DMS53 (cell line): ENCODE data around the gene ARSD.
"Not testable (repeated sequence)": the region's sequence is repeated elsewhere in the genome, so short reads cannot be mapped to it uniquely, and the experiment has no call there.

Experiments
- DNase-seq: peaks from one replicate; lab custom pipeline; 2025; lab: John Stamatoyannopoulos, UW

ARSD gene, protein sequence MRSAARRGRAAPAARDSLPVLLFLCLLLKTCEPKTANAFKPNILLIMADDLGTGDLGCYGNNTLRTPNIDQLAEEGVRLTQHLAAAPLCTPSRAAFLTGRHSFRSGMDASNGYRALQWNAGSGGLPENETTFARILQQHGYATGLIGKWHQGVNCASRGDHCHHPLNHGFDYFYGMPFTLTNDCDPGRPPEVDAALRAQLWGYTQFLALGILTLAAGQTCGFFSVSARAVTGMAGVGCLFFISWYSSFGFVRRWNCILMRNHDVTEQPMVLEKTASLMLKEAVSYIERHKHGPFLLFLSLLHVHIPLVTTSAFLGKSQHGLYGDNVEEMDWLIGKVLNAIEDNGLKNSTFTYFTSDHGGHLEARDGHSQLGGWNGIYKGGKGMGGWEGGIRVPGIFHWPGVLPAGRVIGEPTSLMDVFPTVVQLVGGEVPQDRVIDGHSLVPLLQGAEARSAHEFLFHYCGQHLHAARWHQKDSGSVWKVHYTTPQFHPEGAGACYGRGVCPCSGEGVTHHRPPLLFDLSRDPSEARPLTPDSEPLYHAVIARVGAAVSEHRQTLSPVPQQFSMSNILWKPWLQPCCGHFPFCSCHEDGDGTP

DNA sequence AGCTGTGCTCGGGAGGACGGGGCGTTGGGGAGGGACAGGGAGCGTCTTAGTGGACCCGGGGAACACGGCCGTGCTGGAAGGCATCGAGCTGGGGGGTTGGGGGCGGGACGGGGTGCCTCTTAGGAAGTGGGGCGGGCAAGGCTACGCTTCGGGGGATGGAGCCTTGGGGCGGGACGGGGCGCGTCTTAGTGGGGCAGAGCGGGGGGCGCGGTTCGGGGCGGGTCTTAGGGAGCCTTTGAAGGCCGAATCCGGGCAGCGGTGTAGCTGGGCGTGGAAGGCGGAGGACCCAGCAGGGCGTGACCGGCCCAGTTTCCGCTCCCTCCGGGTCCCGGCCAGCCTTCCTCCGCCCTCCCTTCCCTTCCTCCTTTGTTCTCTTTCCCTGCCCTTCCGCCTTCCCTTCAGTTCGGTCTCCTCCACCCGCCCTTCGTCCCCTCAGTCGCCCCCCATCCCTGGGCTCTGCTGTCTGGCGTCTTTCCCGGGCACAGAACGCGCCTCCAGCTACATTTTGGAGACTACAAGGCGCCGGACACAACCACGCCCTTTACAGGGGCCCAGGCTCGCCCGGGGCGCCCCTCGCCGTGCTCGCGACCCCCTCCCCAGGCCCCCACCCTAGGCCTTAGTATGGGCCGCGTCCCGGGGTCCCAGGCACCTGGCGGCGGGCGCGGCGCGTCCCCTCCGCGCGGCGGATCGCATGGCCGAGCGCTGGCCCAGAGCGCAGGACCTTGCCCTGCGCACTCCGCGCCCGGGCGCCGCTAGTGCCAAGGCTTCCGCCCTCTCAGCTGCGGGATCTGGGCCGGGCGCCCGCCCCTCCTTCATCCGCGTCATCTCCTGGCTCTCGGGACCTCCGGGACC, at the start of gene ARSD:
Gene ARSD, minus strand, starts transcription at position 757 of the 852 bp plus-strand sequence. Its CDS starts 64 bp downstream, at position 693.
- DNase-seq = peak; percentile 89

DNA sequence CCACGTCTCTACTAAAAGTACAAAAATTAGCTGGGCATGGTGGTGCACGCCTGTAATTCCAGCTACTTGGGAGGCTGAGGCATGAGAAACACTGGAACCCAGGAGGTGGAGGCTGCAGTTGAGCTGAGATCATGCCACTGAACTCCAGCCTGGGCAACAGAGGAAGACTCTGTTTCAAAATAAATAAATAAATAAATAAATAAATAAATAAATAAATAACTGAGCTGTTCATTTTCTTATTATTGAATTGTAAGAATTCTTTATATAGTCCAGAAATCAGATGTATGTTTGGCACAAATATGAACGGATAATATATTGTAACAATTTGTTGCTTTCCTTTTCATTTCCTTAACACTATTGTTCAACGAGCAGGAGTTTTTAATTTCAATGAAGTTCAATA, 49.5 kb upstream of the ARSD start:
- DNase-seq = not testable (repeated sequence)

DNA sequence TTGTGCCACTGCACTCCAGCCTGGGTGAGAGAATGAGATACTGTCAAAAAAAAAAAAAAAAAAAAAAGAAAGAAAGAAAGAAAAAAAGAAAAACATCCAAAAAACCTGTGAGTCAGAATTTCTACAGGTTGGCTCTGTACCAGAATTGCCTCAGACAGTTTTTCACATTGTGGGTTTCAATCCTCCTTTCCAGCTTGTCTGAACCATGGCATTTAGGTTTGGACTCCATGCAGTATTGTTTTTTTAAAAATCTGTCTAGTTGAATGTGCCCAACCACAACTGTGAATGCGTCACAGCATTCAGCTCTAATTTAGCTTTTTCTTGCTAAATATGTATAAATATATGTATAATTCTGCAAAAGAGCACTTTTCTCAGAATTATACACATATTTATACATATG, 45.8 kb upstream of the ARSD start:
- DNase-seq = no peak

DNA sequence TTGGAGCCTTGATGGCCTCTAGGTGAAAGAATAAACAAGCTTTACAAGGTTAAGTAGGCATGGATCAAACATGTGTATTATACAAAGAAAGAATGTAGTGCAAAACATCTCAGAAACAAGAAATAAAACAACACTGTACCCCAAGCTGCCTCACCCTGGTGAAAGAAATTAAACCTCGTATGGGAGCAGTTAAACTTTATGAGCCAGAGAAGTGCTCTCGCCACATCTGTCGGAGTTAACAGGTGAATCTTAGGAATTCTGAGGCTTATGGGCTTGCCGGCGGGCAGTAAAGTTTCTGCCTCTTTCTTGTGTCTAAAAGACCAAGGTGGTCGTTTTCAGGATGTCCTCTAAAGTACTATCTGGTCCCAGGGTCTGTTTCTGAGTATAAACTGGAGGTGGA, 43.3 kb upstream of the ARSD start:
- DNase-seq = no peak

- DNase-seq = no peak
Measured at GRCh38 chrX:2969021-2969420, 39.9 kb upstream of the ARSD start.

DNA sequence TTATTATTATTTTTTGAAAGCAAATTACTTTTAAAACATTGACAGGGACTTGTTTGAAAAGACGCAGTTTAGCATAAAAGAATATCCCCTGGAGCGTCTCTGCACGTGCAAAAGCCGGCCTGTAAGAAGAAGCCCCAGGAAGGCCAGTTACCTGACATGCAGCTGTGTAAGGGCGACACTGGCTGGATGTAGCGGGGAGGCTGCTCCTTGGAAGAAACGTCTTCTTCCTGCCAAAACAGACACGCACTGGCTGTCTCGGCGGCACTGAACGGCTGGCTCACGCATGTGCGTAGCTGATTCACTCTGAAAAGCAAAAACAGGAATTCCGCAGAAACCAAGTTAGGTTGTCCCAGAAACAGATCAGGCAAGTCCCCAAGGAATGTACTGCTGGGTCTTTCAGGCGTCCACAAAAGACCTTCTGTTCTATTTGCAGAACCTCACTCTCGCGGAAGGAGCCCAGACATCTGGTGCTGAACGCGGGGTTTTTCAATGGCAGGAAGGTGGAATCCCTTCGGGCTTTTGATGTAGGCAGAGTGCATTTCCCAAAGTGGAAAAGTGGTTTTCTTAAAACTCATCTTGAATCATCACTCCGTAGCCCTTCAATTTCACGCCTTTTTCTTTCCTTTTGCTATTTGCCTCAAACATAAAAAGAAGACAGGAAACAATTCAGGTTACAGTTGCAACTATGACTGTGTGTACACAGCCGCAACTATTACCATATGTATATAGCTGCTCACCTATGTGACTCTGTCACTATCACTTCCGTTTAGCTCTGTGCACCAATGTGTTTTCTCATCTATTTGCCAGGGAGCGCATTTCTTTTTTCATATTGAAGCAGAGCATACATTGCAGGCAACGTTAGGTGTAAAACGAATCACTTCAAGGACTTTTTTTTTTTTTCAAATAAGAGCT, 39.1 kb upstream of the ARSD start:
- DNase-seq = peak; percentile 54

- peak; percentile 8 for DNase-seq
Measured at GRCh38 chrX:2967584-2967983, 38.4 kb upstream of the ARSD start.

DNA sequence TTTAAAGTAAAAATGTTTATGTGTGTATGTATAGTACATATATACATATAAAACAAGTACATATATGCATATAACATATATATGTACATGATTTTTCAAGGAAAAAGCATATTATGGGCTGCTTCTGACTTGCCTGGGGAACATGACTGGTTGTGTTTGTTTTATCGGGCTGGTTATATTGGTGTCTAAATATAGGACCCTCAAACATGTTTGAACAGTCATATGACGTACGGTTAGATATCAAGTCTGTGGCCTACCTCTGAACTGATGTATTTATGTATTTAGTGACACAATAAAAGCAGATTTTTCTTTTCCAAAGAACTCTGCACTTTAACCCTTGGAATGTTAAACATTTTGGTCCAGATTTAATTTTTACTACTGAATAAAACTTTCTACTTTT, 37.9 kb upstream of the ARSD start:
- DNase-seq = peak; percentile 9

- DNase-seq = peak; percentile 37
Measured at GRCh38 chrX:2965965-2966364, 36.8 kb upstream of the ARSD start.

GRCh38 chrX:2963992-2964794, 35.1 kb upstream of the ARSD start:
- DNase-seq = peak; percentile 62

GRCh38 chrX:2963449-2963848, 34.3 kb upstream of the ARSD start:
- not testable (repeated sequence) for DNase-seq

DNA sequence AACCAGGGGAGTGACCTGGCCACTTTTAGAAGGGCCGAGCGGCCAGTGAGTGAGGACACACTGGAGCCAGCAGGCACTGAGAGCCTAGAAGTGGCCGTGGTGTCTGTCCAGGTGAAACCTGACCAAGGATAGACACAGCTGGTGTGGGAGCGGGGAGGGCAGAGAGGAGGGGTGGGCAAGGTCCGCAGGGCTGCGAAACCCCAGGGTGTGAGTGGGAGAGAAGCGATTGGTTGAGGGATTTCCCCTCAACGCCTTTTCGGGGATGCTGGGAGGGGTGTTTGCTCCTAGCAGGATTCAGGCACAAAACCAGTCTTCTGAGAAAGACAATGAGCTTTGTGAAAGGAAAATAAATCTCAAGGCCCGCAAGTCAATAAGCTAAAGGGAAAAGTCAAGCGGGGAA, 33.2 kb upstream of the ARSD start:
- no peak for DNase-seq

GRCh38 chrX:2960861-2961515, 31.8 kb upstream of the ARSD start:
- no peak for DNase-seq

DNA sequence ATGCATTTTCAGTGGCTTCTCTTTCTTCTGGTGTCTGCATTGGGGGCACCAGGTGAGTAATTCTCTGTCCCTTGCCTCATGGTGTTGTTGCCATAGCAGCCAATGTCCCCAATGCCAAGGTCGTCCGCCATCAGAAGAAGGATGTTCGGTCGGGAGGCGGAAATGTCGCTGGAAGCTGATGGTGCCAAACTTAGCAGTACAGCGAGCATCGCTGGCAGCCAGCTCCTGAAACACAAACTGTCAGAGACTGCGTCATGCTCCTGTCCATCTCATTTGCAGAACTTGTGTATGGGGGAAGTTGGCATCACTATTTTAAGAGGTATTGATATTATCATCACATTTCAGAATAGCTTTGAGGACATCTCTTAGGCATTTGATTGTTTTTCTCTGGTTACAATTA, 29.1 kb upstream of the ARSD start:
- no peak for DNase-seq

DNA sequence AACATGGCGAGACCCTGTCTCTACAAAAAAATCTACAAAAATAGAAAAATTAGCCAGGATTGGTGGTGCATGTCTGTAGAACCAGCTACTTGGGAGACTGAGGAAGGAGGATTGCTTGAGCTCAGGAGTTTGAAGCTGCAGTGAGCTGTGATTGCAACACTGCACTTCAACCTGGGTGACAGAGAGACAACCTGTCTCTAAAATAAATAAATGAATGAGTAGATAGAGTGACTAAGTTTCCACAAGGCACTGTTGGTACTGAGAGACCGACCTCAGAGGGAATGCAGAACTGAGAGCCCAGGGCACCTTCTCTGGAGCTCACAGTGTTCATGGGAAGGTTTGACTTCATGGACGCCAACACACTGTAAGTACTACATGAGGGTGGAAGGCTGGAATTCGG, 26.7 kb upstream of the ARSD start:
- DNase-seq = no peak

- DNase-seq = no peak
Measured at GRCh38 chrX:2955281-2955680, 26.1 kb upstream of the ARSD start.

DNA sequence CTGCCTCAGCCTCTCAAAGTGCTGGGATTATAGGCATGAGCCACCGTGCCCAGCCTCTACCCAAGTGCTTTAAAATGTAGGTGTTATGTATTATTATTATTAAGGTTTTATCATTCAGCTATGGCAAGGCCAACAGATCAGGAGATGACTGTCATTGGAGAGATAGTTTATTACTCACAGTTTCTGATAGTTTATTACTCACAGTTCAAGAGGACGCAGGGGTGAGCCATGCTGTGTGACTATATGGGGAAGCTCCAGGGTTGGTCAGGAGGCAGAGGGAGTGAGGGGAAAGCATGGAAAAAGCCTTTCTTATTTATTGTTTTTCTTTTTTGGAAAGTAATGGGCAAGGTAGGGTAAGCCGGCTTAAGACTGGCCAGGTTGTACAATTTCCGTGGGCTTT, 25.4 kb upstream of the ARSD start:
- no peak for DNase-seq

- not testable (repeated sequence) for DNase-seq
Measured at GRCh38 chrX:2937942-2938341, 8.8 kb upstream of the ARSD start.

GRCh38 chrX:2934715-2935710, 5.9 kb upstream of the ARSD start:
- DNase-seq = no peak
